NCI-H1105 treated with DMSO at 0.1 percent for 48 hours (cell line): ENCODE results near the gene XPC.
"Not testable (repeated sequence)": the region's sequence is repeated elsewhere in the genome, so short reads cannot be mapped to it uniquely, and the experiment has no call there.

Experiments used
- DNase-seq: peaks from one replicate; lab custom pipeline; 2025; lab: John Stamatoyannopoulos, UW

Gene XPC

DNA sequence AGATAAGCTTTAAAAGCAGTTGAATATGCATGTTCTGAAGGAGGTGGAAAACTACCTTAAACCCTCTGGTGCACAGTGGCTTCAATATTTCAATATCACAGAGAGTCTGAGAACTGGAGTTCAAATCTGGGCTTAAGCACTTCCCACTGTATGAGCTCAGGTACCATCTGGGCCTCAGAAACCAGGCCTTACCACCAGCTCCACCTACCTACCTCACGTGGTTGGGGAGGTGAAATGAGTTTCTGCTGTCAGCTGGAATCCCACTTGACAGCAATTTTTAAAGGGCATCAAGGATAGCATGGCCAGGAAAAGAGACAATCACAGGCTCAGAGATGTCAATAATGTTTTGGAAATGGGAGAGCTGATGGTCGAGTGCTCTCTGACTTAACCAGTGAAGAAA is 58.8 kb downstream of the XPC start:
- no peak for DNase-seq

DNA sequence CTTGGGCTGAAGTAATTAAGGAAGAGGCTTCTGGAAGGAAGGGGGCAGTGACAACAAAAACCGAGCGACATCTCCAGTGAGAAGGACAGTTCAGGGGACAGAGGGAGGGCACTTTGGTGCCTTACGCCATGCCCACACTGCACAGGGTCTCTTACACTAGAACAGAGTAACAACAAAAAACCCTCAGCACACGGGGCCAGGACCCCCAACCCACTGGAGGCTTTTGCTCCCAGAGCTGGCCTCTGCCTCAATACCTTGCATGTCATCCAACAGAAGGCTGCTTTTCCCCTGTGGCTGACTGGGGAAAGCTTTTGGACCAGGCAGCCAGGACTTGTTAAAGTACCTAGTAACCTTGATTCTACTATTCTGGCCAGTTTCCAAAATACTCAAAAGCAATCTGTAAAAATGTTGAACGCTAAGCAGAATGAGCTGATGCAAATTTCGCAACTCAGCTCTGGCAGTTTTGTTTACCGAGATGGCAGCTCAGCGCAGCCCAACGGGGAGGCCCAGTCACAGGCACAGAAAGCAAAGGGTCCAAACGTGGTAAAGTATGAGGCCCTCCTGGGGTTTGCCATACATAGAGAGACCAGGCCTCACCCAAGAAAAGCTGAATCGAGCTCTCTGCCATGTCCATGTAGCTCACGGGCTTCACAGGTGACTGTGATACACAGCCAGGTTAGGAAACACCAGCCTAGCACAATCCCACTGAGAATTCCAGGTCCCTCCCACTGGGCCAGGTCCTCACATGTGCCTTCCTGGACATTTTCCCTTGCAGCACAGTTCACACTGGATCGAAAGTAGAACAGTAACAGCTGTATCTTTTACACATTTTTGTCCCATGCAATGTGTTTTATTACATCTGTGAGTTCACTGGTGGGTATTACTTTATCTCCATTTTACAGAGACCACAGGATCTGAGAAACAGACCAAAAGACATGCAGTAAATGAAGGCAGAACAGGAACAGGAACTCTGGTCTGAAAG is 59.7 kb downstream of the XPC start:
- no peak for DNase-seq

DNA sequence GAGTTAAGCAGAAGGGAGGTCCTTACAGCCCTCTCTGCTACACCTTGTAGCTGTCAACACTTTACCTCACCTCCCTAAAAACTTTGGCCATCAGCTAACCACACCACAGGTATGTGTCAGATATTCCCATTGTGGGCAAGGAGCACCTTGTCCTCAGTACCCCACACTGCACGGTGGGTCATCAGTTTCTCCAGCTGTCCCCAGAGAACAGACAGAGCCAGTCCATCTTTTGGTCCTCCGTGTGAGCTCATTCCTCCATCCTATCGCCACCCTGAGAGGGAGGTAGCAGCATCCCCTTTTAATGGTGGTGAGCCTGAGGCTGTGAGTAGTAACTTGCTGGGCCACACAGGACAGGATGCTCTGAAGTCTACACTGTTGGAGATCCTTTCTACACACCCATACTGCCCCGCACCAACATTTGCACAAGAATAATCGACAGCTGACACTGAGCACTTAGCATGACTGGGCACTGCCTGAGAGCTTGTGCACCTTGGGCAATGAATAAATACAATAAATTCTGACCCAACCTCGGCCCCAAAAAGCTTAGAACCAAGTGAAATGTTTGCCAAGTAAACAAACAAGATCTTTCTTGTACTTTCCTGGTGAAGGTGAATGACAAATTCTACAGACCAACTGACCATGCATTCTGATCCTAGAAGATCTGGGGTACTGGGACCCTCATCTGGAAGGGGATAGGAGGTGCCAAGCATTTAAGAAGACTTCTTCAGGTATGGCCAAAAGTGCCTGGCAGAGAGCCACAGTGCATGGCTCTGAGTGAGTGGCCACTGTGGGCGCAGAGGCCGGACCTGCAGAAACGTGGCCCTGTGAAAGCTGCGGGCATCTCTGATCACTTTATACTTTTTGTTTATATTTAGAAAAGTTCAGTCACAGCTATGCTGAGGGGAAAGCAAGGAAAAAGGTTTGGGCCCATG is 60.7 kb downstream of the XPC start:
- no peak for DNase-seq

DNA sequence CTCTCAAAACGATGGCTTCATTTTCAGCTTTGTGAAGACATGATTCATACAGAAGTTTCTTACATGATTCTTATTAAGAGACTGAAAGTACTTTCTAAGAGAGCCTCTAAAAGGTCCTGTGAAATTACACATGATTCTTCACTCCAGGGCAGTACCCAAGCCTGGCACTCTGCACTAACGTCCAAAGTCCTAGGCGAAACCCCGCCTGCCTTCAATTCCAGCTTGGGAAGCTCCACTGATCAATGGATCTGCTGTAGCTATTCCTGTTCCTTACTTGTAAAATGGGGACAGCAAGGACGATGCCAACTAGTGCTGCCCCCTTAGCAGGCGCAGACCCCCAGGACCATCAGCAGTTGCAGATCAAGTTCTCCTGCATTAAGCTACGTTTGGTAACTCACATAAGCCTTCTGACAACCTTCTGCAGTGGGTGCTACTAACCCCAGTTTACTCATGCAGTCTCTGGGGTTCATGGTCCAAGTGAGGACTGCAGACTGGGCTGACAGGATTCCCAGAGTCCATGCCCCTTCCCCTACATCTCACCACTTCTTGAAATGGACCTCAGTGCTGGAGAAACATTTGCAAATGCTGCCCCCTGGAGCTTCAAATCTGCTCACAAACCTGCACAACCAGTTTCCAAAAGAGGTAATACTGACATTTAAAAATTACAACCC is 64.3 kb downstream of the XPC start:
- DNase-seq: no peak

DNA sequence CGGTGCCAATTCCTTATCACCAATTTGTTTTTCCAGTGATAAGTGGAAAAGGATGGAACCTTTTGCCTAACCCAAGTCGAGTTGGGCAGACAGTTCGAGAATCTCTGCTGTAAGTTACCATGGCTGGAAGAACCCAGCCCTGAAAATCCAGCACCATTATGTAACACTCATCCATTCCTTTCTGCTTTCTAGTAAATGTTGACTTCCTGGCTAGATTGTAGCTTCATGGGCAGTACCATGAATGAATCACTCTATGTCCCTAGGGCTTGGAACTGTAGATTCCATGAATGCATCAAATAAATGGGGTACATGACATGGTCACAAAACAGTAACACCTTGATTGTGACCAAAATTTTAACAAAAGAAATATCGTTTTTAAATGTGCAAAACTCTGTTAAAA is 67.7 kb downstream of the XPC start:
- no peak for DNase-seq

DNA sequence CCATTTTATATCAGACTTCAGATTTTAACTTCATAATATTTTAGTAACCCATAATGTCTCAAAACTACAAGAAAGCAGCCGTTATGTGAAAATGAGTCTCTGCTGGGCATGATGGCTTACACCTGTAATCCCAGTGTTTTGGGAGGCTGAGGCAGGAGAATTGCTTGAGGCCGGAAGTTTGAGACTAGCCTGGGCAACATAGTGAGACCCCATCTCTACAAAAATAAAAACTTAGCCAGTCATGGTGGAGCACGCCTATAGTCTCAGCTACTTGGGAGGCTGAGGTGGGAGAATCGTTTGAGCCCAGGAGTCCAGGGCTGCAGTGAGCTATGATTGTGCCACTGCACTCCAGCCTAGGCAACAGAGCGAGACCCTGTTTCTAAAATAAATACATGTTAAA is 68.6 kb downstream of the XPC start:
- not testable (repeated sequence) for DNase-seq

DNA sequence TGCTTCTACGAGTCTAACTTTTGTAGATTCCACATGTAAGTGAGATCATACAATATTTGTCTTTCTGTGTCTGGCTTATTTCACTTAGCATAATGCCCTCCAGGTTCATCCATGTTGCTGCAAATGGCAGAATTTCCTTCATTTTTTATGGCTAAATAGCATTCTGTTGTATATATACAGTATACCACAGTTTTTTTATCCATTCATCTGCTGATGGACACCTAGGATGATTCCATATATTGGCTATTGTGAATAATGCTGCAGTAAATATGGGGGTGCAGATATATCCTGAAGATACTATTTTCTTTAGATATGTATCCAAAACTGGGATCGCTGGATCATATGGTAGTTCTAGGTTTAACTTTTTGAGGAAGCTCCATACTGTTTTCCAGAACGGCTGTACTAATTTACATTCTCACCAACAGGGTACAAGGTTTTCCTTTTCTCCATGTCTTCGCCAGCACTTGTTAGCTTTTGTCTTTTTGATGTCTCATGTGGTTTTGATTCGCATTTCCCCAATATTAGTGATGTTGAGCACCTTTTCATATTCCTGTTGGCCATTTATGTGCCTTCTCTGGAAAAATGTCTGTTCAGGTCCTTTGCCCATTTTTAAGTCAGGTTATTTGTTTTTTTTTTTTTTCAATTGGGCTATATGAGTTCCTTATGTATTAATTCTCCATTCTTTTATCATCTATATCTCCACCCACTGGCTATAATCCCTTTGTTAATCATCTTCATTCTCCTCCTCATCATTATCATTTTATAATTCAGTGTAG is 80.6 kb downstream of the XPC start:
- DNase-seq: no peak

DNA sequence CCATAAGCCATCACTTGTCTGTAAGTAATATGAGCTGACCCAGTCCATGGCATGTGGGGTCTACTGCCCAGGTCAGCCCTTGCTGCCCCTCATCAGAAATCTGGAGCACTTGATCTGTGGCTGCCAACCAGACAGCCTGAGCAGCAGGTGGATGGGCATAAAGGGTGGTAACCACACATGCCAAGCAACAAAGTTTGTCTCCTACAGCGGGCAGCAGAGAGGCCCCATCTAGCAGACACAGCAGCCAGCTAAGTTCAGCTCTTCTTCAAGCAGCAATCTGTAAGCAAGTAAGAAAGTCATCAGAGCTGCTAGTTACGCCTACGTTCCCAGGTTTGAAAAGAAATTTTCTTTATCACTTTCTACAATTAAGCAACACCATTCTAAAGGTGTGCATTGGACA is 81.7 kb downstream of the XPC start:
- DNase-seq: no peak
